Endothelial cell of umbilical vein (primary cell): ENCODE measurements around the gene ARHGAP30. TPM values are rescaled to one million over a fixed set of nuclear protein-coding genes. Genes with fewer than 3 reads are reported as not detected.

Experiments used
- BruUV-seq: library from RNA; stranded (reverse); fragments of 400-500 nt; replicated peaks from 2 replicates; lab custom pipeline; 2021; lab: Mats Ljungman, UMichigan
- CTCF ChIA-PET: fragments of 300-600, 350-600 bp; sonication (Branson Sonifier 250); formaldehyde crosslinking; loops from one replicate; lab custom pipeline; 2021; ENCODE audit warnings: antibody characterized with exemption, inconsistent platforms; lab: Charles Lee
- POLR2A ChIA-PET: fragments of 300-600, 350-600 bp; sonication (Branson Sonifier 250); formaldehyde crosslinking; loops from one replicate; lab custom pipeline; 2021; ENCODE audit warnings: antibody characterized with exemption, inconsistent platforms; lab: Charles Lee
- DNase-seq: peaks from one replicate; pipeline ENCODE4 v3.0.0-alpha.2; 2011; ENCODE audit warnings: low read depth, low spot score
- FAIRE-seq: peaks from 2 replicates; lab custom pipeline; 2011; peaks lifted over from hg19 to GRCh38; lab: Jason Lieb, UNC
- H2AFZ ChIP-seq: 2 replicates; pipeline ENCODE4 v1.6.0; 2012; ENCODE audit warnings: low read depth, low read length, control low read depth, inconsistent platforms
- H3K27ac ChIP-seq: 2 replicates; pipeline ENCODE4 v1.5.1; 2011; ENCODE audit warnings: low read depth, mild to moderate bottlenecking, control low read depth, low read length, moderate library complexity; ENCODE audit not compliant: insufficient read depth
- H3K27me3 ChIP-seq, 2 experiments: 2 replicates each; pipeline versions ENCODE4 v1.6.0 to v1.6.1; 2011; ENCODE audit warnings: low read length in 2 of 2, mixed read lengths in 1 of 2; ENCODE audit not compliant: control insufficient read depth in 2 of 2, insufficient read depth in 2 of 2
- H3K36me3 ChIP-seq, 2 experiments: 2 replicates in 1 of 2; 3 replicates in 1 of 2; pipeline ENCODE4 v1.5.1; 2011; ENCODE audit warnings: low read length in 2 of 2, mild to moderate bottlenecking in 1 of 2, moderate library complexity in 1 of 2; ENCODE audit not compliant: control insufficient read depth in 2 of 2, insufficient read depth in 2 of 2; ENCODE audit errors: extremely low read depth in 1 of 2
- H3K4me1 ChIP-seq: 3 replicates; pipeline ENCODE4 v1.5.1; 2011; ENCODE audit warnings: mild to moderate bottlenecking, low read length; ENCODE audit not compliant: control insufficient read depth, insufficient read depth; ENCODE audit errors: extremely low read depth
- H3K4me2 ChIP-seq: 2 replicates; pipeline ENCODE4 v1.6.1; 2011; ENCODE audit warnings: low read length, control low read depth, mixed read lengths; ENCODE audit not compliant: insufficient read depth
- H3K4me3 ChIP-seq, 3 experiments: fragments of 200-600 bp in 1 of 3; sonication (generic), shearing (Covaris generic) in 1 of 3; replicated peaks in 1 of 3; 2 replicates each; pipeline ENCODE4 v1.5.1; 2011 to 2016; ENCODE audit warnings: control low read depth in 3 of 3, low read length in 3 of 3, mild to moderate bottlenecking in 2 of 3, inconsistent platforms in 1 of 3, low read depth in 1 of 3, moderate library complexity in 1 of 3; ENCODE audit not compliant: insufficient read depth in 1 of 3
- H3K79me2 ChIP-seq: 2 replicates; pipeline ENCODE4 v1.6.0; 2012; ENCODE audit warnings: low read length, inconsistent platforms; ENCODE audit not compliant: control insufficient read depth, insufficient read depth
- H3K9ac ChIP-seq: replicated peaks from 2 replicates; pipeline ENCODE3; 2011; ENCODE audit warnings: low read length, control low read depth; ENCODE audit not compliant: insufficient read depth; ENCODE audit errors: extremely low read depth
- H3K9me1 ChIP-seq: replicated peaks from 3 replicates; pipeline ENCODE4 v1.6.0; 2011; ENCODE audit warnings: mild to moderate bottlenecking, low read length; ENCODE audit not compliant: control insufficient read depth, insufficient read depth; ENCODE audit errors: extremely low read depth
- H3K9me3 ChIP-seq: replicated peaks from 2 replicates; pipeline ENCODE4 v1.5.1; 2012; ENCODE audit warnings: low read length, inconsistent platforms; ENCODE audit not compliant: control insufficient read depth, insufficient read depth
- H4K20me1 ChIP-seq: replicated peaks from 2 replicates; pipeline ENCODE3; 2011; ENCODE audit warnings: mild to moderate bottlenecking, low read length; ENCODE audit not compliant: control insufficient read depth, insufficient read depth; ENCODE audit errors: extremely low read depth
- CTCF ChIP-seq, 2 donors: IDR thresholded peaks; 1 replicate in 1 of 2; 2 replicates in 1 of 2; pipeline ENCODE4 v1.5.1; 2011; ENCODE audit warnings: low read length in 2 of 2, mild to moderate bottlenecking in 2 of 2, moderate library complexity in 2 of 2, control low read depth in 1 of 2, inconsistent platforms in 1 of 2, low read depth in 1 of 2; ENCODE audit not compliant: insufficient read depth in 1 of 2; ENCODE audit errors: extremely low read depth in 1 of 2
- EZH2 ChIP-seq: IDR thresholded peaks from 2 replicates; pipeline ENCODE4 v1.6.1; 2012; ENCODE audit warnings: borderline replicate concordance, low read depth, mild to moderate bottlenecking, moderate library complexity, low read length, inconsistent platforms; ENCODE audit not compliant: severe bottlenecking
- FOS ChIP-seq: IDR thresholded peaks from 2 replicates; pipeline ENCODE4 v1.6.1; 2011; ENCODE audit warnings: mild to moderate bottlenecking, low read length, moderate library complexity, borderline replicate concordance; ENCODE audit not compliant: insufficient read depth
- GATA2 ChIP-seq: IDR thresholded peaks from 2 replicates; pipeline ENCODE4 v1.7.0; 2011; ENCODE audit warnings: low read depth, mild to moderate bottlenecking, moderate library complexity, mixed read lengths, low read length; ENCODE audit not compliant: insufficient read length, insufficient read depth
- JUN ChIP-seq: IDR thresholded peaks from 2 replicates; pipeline ENCODE4 v1.6.1; 2011; ENCODE audit warnings: borderline replicate concordance, low read depth; ENCODE audit not compliant: insufficient read length, insufficient read depth
- MAX ChIP-seq: IDR thresholded peaks from 2 replicates; pipeline ENCODE4 v1.6.1; 2011; ENCODE audit not compliant: insufficient read depth, insufficient read length
- MYC ChIP-seq: IDR thresholded peaks from one replicate; pipeline ENCODE4 v1.6.1; 2011; ENCODE audit warnings: mild to moderate bottlenecking, low read depth, low read length
- POLR2A ChIP-seq: IDR thresholded peaks from 2 replicates; pipeline ENCODE4 v1.6.1; 2012; ENCODE audit warnings: low read depth, mild to moderate bottlenecking, control low read depth, low read length
- POLR2AphosphoS5 ChIP-seq: IDR thresholded peaks from 2 replicates; pipeline ENCODE4 v1.6.1; 2012; ENCODE audit warnings: low read depth, mild to moderate bottlenecking, control low read depth, low read length, moderate library complexity; ENCODE audit not compliant: insufficient read depth
- dilution Hi-C: fragments of 300-500 bp; cut with MboI; formaldehyde crosslinking; loops from one replicate; pipeline ENCODE4 v1.15.0; 2019; ENCODE audit warnings: low sequenced_read_pairs; ENCODE audit not compliant: extremely low pct_ligation_motif_present
- intact Hi-C: fragments of 100-400 bp; cut with micrococcal nuclease; formaldehyde crosslinking; loops from one replicate; pipeline ENCODE4 v1.10.0; 2022
- polyA plus RNA-seq, 4 experiments: library from polyadenylated mRNA; depleted of rRNA in 3 of 4; stranded (reverse) in 3 of 4; unstranded in 1 of 4; fragments of >200 nt; gene quantifications; 2 replicates each; pipeline versions ENCODE4 v1.2.1 to v1.2.3, GENCODE V29; 2011 to 2012; ENCODE audit warnings: missing spikeins in 1 of 4
- total RNA-seq: library from RNA; stranded (reverse); gene quantifications from 2 replicates; pipeline ENCODE4 v1.2.3, GENCODE V29; 2021

The ARHGAP30 gene
- total and polyA plus RNA-seq, 2 donors (not counting 3 experiments of a cell fraction or from before 2014, with no cell fraction given) = not detected

- H3K9me1 ChIP-seq = no peaks in the 10 kb centered on the region
- no peak for FAIRE-seq
- POLR2A ChIA-PET = no interaction called here
- H2AFZ ChIP-seq = no peak overlapping the region
- no peaks in the 10 kb centered on the region for H3K27me3 ChIP-seq
- H3K79me2 ChIP-seq = no peaks in the 10 kb centered on the region
- no peak for DNase-seq
- BruUV-seq = no TSS peak
- H3K9me3 ChIP-seq = no peaks in the 10 kb centered on the region
- TF ChIP-seq MAX (no peak), JUN (no peak), POLR2AphosphoS5 (no peak), GATA2 (no peak), FOS (no peak), EZH2 (no peak), POLR2A (no peak), MYC (no peak), CTCF (IDR thresholded peaks at IDR 0.05; ENCODE audit: extremely low read depth in 1 of 2, insufficient read depth in 1 of 2, low read depth in 1 of 2, low read length in 2 of 2) (no peak)
- no peak overlapping the region for H3K9ac ChIP-seq
- intact Hi-C loops (loop anchor here (2.0 to 5.0 kb wide), 2 partner anchors 262 to 369 kb away; no protein-coding TSS in a partner anchor), dilution Hi-C loops (no loop called here)
- H3K4me3 ChIP-seq = no peak overlapping the region
- H3K4me2 ChIP-seq = no peak overlapping the region
- H4K20me1 ChIP-seq = no peaks in the 10 kb centered on the region
- no peak overlapping the region for H3K27ac ChIP-seq
- peaks cover 4 to 5% of the 10 kb centered on the region in 2 experiments for H3K36me3 ChIP-seq
- CTCF ChIA-PET = interaction anchor here (0.7 to 7.6 kb wide), 14 partner anchors 9 to 261 kb away, joined by 3 to 197 read pairs (median 8); partner anchors contain the start of genes DEDD, F11R and USF1
- H3K4me1 ChIP-seq = peaks cover 8% of the 10 kb centered on the region
Observed at GRCh38 chr1:161096530-161096929, 26.8 kb upstream of the ARHGAP30 start.
